Measurements from ENCODE around the gene NT5DC2. TPM values are rescaled to one million over a fixed set of nuclear protein-coding genes. Genes with fewer than 3 reads are reported as not detected.
A peak's percentile ranks its signal among the peaks of the same experiment; 100 is the strongest.

Gene NT5DC2
- 100 to 1,000 TPM in 1 of 2 donors, 10 to 100 TPM in 1; 70.8 to 117 TPM for total RNA-seq

- TF ChIP-seq CTCF (IDR thresholded peaks at IDR 0.05) (no peak), POLR2A (IDR thresholded peaks at IDR 0.05) (peak; percentile 20)
- Histone ChIP-seq H3K36me3 (no peaks in the 10 kb centered on the region), H3K9me3 (no peaks in the 10 kb centered on the region), H3K4me1 (replicated peaks) (peaks cover 16% of the 10 kb centered on the region), H3K27me3 (replicated peaks; ENCODE audit: insufficient read depth) (no peaks in the 10 kb centered on the region), H3K4me3 (peak within 1 kb of the TSS; percentile 54 to 56), H3K27ac (peak within 1 kb of the TSS; percentile 80 to 84)
- intact Hi-C loops (cut with DNase I): loop anchor here (2.0 to 10.0 kb wide), 3 partner anchors 51 to 151 kb away; partner anchors contain the start of genes GNL3 and PBRM1
- peak; percentile 62 for DNase-seq (ENCODE audit: low spot score)
- 0% methylated on average over 24 of the region's 91 CpGs for WGBS
Measured at GRCh38 chr3:52533623-52534280, at the start of gene NT5DC2. Gene NT5DC2 (minus strand): TSS chr3:52533857. CDS start chr3:52533737, 120 bp downstream.

GRCh38 chr3:52574056-52574965 is 40.7 kb upstream of the NT5DC2 start:
- peaks cover 0 to 3% of the 10 kb centered on the region in 2 donors for H3K36me3 ChIP-seq

GRCh38 chr3:52572221-52572620 is 38.6 kb upstream of the NT5DC2 start:
- TF ChIP-seq CTCF (IDR thresholded peaks at IDR 0.05) (no peak), POLR2A (IDR thresholded peaks at IDR 0.05) (no peak), POLR2AphosphoS5 (IDR thresholded peaks at IDR 0.05) (no peak)
- intact Hi-C loops (cut with DNase I): no loop called here
- Histone ChIP-seq H3K4me1 (replicated peaks) (no peaks in the 10 kb centered on the region), H3K36me3 (peaks cover 0 to 3% of the 10 kb centered on the region in 2 donors), H3K9me3 (no peaks in the 10 kb centered on the region), H3K27me3 (replicated peaks; ENCODE audit: insufficient read depth) (no peaks in the 10 kb centered on the region), H3K27ac (no peak overlapping the region), H3K4me3 (no peak overlapping the region)
- no peak for DNase-seq (ENCODE audit: low spot score)
- 80% methylated on average over 6 of the region's 6 CpGs for WGBS

More at GRCh38 chr3:52574056-52574965, 40.7 kb upstream of the NT5DC2 start:
- 93% methylated on average over 6 of the region's 6 CpGs for WGBS
- TF ChIP-seq CTCF (IDR thresholded peaks at IDR 0.05) (no peak), POLR2AphosphoS5 (IDR thresholded peaks at IDR 0.05) (no peak), POLR2A (IDR thresholded peaks at IDR 0.05) (no peak)
- Histone ChIP-seq H3K4me1 (replicated peaks) (no peaks in the 10 kb centered on the region), H3K27me3 (replicated peaks; ENCODE audit: insufficient read depth) (no peaks in the 10 kb centered on the region), H3K4me3 (no peak overlapping the region), H3K9me3 (no peaks in the 10 kb centered on the region), H3K27ac (no peak overlapping the region)
- intact Hi-C loops (cut with DNase I): no loop called here
- DNase-seq (ENCODE audit: low spot score): no peak

- Histone ChIP-seq H3K27ac (no peak overlapping the region), H3K4me1 (replicated peaks) (no peaks in the 10 kb centered on the region), H3K4me3 (no peak overlapping the region), H3K9me3 (no peaks in the 10 kb centered on the region), H3K27me3 (replicated peaks; ENCODE audit: insufficient read depth) (no peaks in the 10 kb centered on the region), H3K36me3 (no peaks in the 10 kb centered on the region)
- intact Hi-C loops (cut with DNase I): no loop called here
- no peak for TF ChIP-seq CTCF (IDR thresholded peaks at IDR 0.05)
- TF ChIP-seq POLR2AphosphoS5 (IDR thresholded peaks at IDR 0.05): no peak
- no peak for TF ChIP-seq POLR2A (IDR thresholded peaks at IDR 0.05)
- DNase-seq (ENCODE audit: low spot score): no peak
- 84% methylated on average over 4 of the region's 4 CpGs for WGBS
Measured at GRCh38 chr3:52570076-52570475, 36.4 kb upstream of the NT5DC2 start.
